ENCODE measurements around the gene IGSF3.

DNA sequence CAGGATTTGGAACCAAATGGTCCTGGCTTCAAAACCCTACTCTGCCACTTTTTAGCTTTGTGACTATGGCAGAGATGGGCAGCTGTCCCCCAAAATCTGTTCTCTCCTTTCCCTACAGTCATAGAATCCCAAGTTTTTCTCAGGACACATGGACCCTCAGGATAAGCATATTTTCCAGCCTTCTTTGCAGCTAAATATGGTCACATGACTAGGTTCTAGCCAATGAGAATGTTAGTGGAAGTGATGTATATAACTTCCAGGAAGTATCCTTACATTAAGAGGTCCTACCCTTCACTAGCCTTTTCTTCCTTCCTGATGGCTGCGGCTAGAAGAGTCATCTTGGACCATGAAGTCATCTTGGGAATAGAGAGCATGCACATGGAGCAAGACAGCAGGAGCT lies 5.9 kb downstream of the IGSF3 start:
- no peak for TF ChIP-seq POLR2A (IDR thresholded peaks at IDR 0.05)
- no peak for TF ChIP-seq CTCF (IDR thresholded peaks at IDR 0.05)

All from esophagus squamous epithelium (tissue), 4 donors.